GM18498 (cell line): ENCODE data around the gene ALDH16A1.

Source experiments
- ATAC-seq: cut with Tn5 transposase; IDR thresholded peaks from one replicate; pipeline ENCODE4 v1.9.1; 2021; ENCODE audit warnings: mild to moderate bottlenecking, moderate library complexity; ENCODE audit not compliant: unreplicated experiment

Gene ALDH16A1

DNA sequence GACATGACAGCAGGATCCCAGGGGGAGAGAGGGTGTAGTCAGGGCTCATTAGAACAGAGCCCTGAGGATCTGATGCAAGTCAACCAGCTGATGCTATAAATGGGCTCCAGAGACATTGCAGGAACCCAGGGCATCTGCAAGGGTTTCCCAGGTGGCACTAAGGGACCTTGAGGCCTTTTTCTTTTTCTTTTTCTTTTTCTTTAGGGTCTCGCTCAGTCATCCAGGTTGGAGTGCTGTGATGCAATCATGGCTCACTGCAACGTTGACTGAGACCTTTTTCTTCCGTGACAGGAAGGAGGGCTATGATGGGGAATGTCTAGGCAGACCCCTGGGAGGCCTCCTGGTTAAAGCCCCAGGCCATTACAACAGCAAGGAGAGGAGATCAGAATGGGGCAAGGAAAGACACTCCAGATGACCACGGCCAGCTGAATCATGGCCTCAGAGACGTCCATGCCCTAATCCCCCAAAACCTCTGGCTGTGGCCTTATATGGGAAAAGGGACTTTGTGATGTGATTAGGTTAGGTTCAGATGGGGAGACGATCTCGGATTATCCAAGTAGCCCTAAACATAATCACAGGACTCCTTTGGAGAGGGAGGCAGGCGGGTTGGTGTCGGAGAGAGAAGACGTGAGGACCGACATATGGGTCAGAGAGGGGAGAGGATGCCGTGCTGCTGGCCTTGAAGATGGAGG is 54.9 kb downstream of the ALDH16A1 start:
- ATAC-seq = no peak

DNA sequence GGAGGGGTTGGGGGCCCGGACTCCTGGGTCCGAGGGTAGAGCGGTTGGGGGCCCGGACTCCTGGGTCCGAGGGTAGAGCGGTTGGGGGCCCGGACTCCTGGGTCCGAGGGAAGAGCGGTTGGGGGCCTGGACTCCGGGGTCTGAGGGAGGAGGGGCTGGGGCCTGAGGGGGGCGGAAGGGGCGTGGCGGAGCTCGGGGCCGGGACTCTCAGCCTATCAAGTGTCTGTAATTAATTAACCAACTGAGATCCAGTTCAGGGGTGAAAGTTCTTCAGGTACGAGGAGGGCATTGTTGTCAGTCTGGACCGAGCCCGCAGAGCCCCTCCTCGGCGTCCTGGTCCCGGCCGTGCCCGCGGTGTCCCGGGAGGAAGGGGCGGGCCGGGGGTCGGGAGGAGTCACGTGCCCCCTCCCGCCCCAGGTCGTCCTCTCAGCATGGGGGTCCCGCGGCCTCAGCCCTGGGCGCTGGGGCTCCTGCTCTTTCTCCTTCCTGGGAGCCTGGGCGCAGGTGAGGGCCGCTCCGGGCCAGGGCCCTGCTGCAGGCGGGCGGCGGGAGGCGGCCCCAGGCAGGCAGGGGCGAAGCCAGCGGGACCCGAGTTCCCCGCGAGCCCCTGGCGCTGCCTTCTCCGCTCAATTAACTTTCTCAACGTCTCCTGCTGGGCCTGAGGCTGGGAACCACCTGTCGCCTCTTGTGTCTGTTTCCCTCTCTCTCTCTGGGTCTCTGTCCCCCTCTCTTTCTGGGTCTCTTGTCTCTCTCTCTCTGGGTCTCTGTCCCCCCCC is 60.1 kb downstream of the ALDH16A1 start:
- no peak for ATAC-seq

- no peak for ATAC-seq
These were observed 60.7 kb downstream of the ALDH16A1 start for GRCh38 chr19:49513746-49514118.

GRCh38 chr19:49514151-49514550 is 61.1 kb downstream of the ALDH16A1 start:
- no peak for ATAC-seq

DNA sequence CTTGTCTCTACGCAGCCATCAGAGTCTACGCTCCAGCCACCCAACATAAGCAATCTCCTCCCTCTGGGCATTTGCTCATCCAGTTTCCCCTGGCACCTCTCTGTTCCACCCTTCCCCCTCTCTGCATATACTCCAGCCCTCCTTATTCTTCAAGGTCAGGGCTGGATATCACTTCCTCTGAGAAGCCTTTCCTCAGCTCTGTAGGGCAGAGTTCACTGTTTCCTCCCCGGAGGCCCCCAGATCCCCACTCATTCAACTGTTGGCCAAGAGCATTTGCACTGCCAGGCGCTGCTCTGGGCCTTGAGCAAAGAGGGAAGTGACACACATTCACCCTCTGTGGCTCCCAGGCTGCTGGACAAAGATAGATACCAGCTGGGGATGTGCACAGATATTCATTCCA is 62.7 kb downstream of the ALDH16A1 start:
- no peak for ATAC-seq

GRCh38 chr19:49518033-49518432 is 65.0 kb downstream of the ALDH16A1 start:
- ATAC-seq = no peak
